ENCODE data around the gene GSN. TPM values are rescaled to one million over a fixed set of nuclear protein-coding genes. Genes with fewer than 3 reads are reported as not detected.

Gene GSN
- total RNA-seq, 1 experiment from 2014 or later = 100 TPM

DNA sequence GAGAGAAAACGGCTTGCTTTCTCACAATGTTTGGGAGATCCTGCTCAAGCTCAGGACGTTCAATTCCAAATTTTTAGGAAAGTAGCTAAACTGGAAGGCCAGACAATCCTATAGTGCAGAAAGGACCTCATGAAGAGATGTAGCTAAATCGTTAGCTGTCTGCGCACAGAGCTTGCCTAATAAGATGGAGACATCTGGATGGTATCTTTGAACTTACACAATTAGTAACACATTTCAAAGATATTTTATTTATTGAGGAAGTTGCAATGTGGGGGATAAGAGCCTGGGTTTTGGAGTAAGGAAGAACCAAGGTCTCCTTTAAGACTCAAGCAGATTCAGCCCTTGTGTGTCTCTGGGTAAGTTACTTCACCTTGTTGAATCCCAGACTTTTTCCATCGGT is 37.7 kb upstream of the GSN start:
- no peaks in the 10 kb centered on the region for H3K36me3 ChIP-seq (ENCODE audit: control insufficient read depth, insufficient read depth, low read length)
- H3K27ac Mint-ChIP-seq (ENCODE audit: unreplicated experiment) = no peak overlapping the region
- ChIA-PET CTCF (no interaction called here), POLR2A (no interaction called here)
- H3K36me3 Mint-ChIP-seq (ENCODE audit: insufficient read depth, unreplicated experiment) = no peaks in the 10 kb centered on the region
- TF ChIP-seq, protein P1, sequence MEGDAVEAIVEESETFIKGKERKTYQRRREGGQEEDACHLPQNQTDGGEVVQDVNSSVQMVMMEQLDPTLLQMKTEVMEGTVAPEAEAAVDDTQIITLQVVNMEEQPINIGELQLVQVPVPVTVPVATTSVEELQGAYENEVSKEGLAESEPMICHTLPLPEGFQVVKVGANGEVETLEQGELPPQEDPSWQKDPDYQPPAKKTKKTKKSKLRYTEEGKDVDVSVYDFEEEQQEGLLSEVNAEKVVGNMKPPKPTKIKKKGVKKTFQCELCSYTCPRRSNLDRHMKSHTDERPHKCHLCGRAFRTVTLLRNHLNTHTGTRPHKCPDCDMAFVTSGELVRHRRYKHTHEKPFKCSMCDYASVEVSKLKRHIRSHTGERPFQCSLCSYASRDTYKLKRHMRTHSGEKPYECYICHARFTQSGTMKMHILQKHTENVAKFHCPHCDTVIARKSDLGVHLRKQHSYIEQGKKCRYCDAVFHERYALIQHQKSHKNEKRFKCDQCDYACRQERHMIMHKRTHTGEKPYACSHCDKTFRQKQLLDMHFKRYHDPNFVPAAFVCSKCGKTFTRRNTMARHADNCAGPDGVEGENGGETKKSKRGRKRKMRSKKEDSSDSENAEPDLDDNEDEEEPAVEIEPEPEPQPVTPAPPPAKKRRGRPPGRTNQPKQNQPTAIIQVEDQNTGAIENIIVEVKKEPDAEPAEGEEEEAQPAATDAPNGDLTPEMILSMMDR (IDR thresholded peaks at IDR 0.05; ENCODE audit: insufficient read depth in 1 of 2, low read depth in 1 of 2, low read length in 1 of 2, severe bottlenecking in 1 of 2, unreplicated experiment in 1 of 2) = no peak
- intact Hi-C loops (cut with micrococcal nuclease; ENCODE audit: unreplicated experiment) = no loop called here
- no peaks in the 10 kb centered on the region for H3K27me3 ChIP-seq (replicated peaks; ENCODE audit: control insufficient read depth, insufficient read depth, low read length)
- no peaks in the 10 kb centered on the region for H3K27me3 Mint-ChIP-seq (ENCODE audit: insufficient read depth, unreplicated experiment)
- H3K4me1 Mint-ChIP-seq (ENCODE audit: low read depth, unreplicated experiment) = no peaks in the 10 kb centered on the region
- DNase-seq = no peak
- no TSS peak for BruUV-seq (replicated peaks)
- H3K9me3 ChIP-seq = no peaks in the 10 kb centered on the region
- no peaks in the 10 kb centered on the region for H3K4me1 ChIP-seq
- no peak overlapping the region for H3K4me3 ChIP-seq (ENCODE audit: low read depth, low read length)
- H3K9me3 Mint-ChIP-seq (ENCODE audit: unreplicated experiment) = no peaks in the 10 kb centered on the region
- no peak overlapping the region for H3K4me3 Mint-ChIP-seq (ENCODE audit: unreplicated experiment)

DNA sequence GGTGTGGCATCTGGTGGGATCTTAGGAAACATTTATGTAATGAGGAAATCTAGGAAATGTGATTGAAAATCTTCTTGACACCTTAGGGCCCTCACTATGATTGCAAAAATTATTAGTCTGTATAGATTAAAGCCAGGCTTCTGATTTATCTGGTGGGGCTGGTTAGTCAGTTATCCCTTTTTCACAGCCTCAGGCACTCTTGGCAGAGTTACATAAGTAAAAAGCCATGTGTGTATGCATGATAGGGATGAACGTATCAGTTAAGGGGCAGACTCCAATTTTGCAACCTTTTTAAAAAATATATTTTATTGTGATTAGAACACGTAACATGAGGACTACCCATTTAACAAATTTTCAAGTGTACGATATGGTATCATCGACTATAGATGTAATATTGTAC is 35.7 kb upstream of the GSN start:
- no peaks in the 10 kb centered on the region for H3K36me3 Mint-ChIP-seq (ENCODE audit: insufficient read depth, unreplicated experiment)
- Histone ChIP-seq H3K36me3 (ENCODE audit: control insufficient read depth, insufficient read depth, low read length) (no peaks in the 10 kb centered on the region), H3K9me3 (no peaks in the 10 kb centered on the region), H3K27me3 (replicated peaks; ENCODE audit: control insufficient read depth, insufficient read depth, low read length) (no peaks in the 10 kb centered on the region), H3K4me1 (no peaks in the 10 kb centered on the region), H3K4me3 (ENCODE audit: low read depth, low read length) (no peak overlapping the region)
- H3K27ac Mint-ChIP-seq (ENCODE audit: unreplicated experiment) = no peak overlapping the region
- no peak overlapping the region for H3K4me3 Mint-ChIP-seq (ENCODE audit: unreplicated experiment)
- no TSS peak for BruUV-seq (replicated peaks)
- no peaks in the 10 kb centered on the region for H3K9me3 Mint-ChIP-seq (ENCODE audit: unreplicated experiment)
- no peaks in the 10 kb centered on the region for H3K4me1 Mint-ChIP-seq (ENCODE audit: low read depth, unreplicated experiment)
- DNase-seq = no peak
- H3K27me3 Mint-ChIP-seq (ENCODE audit: insufficient read depth, unreplicated experiment) = no peaks in the 10 kb centered on the region
- intact Hi-C loops (cut with micrococcal nuclease; ENCODE audit: unreplicated experiment) = no loop called here
- TF ChIP-seq, protein P1 (IDR thresholded peaks at IDR 0.05; ENCODE audit: insufficient read depth in 1 of 2, low read depth in 1 of 2, low read length in 1 of 2, severe bottlenecking in 1 of 2, unreplicated experiment in 1 of 2) = no peak
- CTCF ChIA-PET = no interaction called here
- POLR2A ChIA-PET = no interaction called here

DNA sequence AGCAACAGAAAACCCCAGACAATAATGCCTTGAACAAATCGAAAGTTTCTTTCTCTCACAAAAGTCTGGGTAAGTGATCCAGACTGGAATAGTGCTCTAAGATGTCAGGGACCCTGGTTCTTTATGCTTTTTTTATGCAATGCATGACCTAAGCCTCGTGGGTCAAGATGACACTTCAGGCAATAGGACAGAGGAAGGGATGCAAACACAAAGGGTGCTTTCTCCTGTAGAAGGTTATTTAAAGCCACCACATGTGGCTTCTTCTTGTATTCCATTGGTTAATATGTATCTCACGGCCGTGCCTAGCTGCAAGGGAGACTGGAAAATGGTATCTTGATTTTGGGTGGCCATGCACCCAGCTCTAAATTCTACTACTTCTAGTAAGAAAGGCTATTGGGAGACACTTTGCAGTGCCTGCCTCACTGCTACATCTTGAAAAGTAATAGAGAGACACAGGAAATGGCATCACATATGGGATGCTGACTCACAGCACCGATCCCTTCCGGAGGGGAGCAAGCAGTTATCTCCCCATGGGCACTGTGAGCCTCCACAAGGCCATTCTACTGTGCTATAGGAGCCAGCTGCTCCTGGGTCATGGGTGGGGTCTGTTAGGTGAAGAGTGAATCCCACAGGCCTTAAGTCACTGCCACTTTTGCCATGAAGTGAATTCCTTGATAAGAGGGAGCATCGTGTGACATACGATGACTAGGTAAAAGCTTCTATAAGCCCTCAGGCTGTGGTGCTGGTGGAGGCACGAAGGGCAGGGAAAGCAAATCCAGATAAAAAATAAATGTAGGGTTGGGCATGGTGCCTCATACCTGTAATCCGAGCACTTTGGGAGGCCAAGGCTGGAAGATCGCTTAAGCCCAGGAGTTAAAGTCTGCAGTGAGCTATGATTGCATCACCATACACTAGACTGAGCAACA is 33.8 kb upstream of the GSN start:
- Mint-ChIP-seq H3K4me3 (ENCODE audit: unreplicated experiment) (no peak overlapping the region), H3K9me3 (ENCODE audit: unreplicated experiment) (no peaks in the 10 kb centered on the region), H3K4me1 (ENCODE audit: low read depth, unreplicated experiment) (no peaks in the 10 kb centered on the region), H3K27me3 (ENCODE audit: insufficient read depth, unreplicated experiment) (no peaks in the 10 kb centered on the region), H3K36me3 (ENCODE audit: insufficient read depth, unreplicated experiment) (no peaks in the 10 kb centered on the region), H3K27ac (ENCODE audit: unreplicated experiment) (no peak overlapping the region)
- DNase-seq = no peak
- ChIA-PET CTCF (no interaction called here), POLR2A (no interaction called here)
- intact Hi-C loops (cut with micrococcal nuclease; ENCODE audit: unreplicated experiment) = no loop called here
- Histone ChIP-seq H3K4me1 (no peaks in the 10 kb centered on the region), H3K27me3 (replicated peaks; ENCODE audit: control insufficient read depth, insufficient read depth, low read length) (no peaks in the 10 kb centered on the region), H3K4me3 (ENCODE audit: low read depth, low read length) (no peak overlapping the region), H3K36me3 (ENCODE audit: control insufficient read depth, insufficient read depth, low read length) (no peaks in the 10 kb centered on the region), H3K9me3 (no peaks in the 10 kb centered on the region)
- BruUV-seq (replicated peaks) = no TSS peak
- TF ChIP-seq, protein P1 (IDR thresholded peaks at IDR 0.05; ENCODE audit: insufficient read depth in 1 of 2, low read depth in 1 of 2, low read length in 1 of 2, severe bottlenecking in 1 of 2, unreplicated experiment in 1 of 2) = no peak
